ENCODE data around the gene NLRC5. TPM values are rescaled to one million over a fixed set of nuclear protein-coding genes. Genes with fewer than 3 reads are reported as not detected.

The NLRC5 gene
- total RNA-seq, 4 donors from 2014 or later, result 47.6 to 314 (median 80.8) TPM

DNA sequence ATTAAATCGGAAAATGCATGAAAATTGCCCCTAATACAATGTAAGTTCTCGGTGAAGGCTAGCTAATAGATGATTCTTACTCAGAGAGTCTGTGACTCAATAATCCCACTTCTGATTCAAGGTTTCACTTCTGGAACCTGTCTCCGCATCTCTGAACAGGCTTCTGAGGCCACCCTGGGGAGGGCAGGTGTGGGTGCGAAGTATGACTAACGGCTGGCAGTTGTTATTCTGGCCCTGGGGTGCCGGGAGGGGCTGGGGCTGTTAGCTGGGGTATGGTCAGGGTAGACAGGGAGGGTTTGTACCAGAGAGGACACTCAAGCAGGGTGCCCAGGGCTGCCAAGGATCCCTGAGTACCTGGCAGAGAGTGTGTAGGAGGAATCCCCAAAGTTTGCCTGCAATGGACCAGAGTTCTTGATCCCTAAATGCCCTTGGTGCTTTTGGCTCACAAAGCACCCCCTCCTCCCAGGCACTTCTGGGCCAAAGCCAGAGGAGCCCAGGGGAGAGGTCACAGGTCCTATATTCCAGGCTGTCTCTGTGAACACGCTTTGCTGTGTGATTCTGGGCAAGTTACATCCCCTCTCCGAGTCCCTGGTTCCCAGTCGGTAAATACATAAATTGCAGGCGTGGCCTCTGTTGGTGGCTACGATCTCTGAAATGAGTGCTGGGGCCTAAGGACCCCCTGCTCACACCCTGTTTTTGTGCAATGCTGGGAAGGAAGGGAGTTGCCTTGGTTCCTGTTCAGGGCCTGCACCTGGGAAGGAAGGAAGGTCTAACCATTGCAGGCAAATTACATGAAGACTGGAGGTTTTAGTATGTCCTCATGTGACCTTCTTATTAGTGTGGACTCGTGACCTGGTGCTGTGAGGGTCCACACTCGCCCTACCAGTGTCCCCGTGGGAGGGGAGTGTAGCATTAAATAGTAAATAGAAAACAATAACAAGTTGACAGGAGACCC, 53.1 kb downstream of the NLRC5 start:
- Histone ChIP-seq H3K4me1 (peaks cover 0 to 49% (median 25%) of the 10 kb centered on the region in 4 donors), H3K4me3 (peak overlapping the region in 1 of 4 donors; percentile 28), H3K9me3 (no peaks in the 10 kb centered on the region), H3K27ac (peak overlapping the region; percentile 40 to 92 (median 70)), H3K36me3 (peaks cover 0 to 41% (median 0%) of the 10 kb centered on the region in 3 donors), H3K27me3 (no peaks in the 10 kb centered on the region)
- peak in 2 of 3 donors; percentile 77 for DNase-seq
- TF ChIP-seq, protein P1, sequence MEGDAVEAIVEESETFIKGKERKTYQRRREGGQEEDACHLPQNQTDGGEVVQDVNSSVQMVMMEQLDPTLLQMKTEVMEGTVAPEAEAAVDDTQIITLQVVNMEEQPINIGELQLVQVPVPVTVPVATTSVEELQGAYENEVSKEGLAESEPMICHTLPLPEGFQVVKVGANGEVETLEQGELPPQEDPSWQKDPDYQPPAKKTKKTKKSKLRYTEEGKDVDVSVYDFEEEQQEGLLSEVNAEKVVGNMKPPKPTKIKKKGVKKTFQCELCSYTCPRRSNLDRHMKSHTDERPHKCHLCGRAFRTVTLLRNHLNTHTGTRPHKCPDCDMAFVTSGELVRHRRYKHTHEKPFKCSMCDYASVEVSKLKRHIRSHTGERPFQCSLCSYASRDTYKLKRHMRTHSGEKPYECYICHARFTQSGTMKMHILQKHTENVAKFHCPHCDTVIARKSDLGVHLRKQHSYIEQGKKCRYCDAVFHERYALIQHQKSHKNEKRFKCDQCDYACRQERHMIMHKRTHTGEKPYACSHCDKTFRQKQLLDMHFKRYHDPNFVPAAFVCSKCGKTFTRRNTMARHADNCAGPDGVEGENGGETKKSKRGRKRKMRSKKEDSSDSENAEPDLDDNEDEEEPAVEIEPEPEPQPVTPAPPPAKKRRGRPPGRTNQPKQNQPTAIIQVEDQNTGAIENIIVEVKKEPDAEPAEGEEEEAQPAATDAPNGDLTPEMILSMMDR (IDR thresholded peaks at IDR 0.05), result no peak

DNA sequence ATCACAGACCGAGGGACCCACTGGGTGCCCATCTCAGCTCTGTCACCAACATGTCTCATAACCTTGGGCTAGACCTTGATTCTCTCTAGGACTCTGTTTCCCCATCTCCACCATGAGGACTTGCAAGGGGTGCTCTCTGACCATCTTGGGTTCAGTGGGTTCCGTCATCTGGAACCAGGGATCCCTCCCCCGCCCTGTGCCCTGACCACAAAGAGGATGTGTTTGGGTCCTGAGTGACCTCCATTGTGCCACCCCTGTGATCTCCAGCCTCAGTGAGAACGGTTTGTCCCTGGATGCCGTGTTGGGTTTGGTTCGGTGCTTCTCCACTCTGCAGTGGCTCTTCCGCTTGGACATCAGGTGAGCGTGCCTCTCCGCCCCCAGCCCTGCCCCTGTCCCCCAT, 53.9 kb downstream of the NLRC5 start:
- TF ChIP-seq POLR2A (IDR thresholded peaks at IDR 0.05), result no peak
- TF ChIP-seq, protein P1 (IDR thresholded peaks at IDR 0.05), result no peak
- no peak overlapping the region for H3K4me3 ChIP-seq

DNA sequence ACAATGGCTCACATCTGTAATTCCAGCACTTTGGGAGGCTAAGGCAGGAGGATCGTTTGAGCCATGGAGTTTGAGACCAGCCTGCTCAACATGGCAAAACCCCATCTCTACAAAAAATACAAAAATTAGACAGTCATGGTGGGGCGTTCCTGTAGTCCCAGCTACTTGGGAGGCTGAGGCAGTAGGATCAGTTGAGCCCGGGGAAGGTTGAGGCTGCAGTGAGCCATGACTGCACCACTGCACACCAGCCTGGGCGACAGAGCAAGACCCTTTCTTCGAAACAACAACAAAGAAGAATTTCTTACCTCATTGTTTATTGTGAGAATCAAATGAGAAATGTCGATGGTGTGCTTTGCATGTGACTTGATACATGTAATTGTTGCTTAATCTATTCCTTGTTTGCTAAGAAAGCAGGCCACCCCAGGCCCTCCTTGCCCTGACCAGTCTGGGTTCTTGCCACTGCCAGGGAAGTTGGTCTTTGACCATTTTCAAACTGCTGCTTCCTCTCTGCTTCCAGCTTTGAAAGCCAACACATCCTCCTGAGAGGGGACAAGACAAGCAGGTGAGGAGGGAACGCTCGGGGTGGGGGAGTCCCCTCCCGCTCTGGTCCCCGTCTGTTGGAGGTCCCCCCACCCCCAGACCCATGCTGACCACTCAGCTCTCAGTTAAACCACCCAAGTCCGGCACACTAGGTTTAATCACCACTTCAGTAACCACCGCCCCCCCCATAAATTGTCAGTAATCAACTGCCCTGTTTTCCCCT, 55.8 kb downstream of the NLRC5 start:
- no peak overlapping the region for H3K4me3 ChIP-seq
- DNase-seq, result no peak
- H3K4me1 ChIP-seq, result peaks cover 0 to 40% (median 16%) of the 10 kb centered on the region in 4 donors
- TF ChIP-seq POLR2A (IDR thresholded peaks at IDR 0.05), result no peak
- TF ChIP-seq, protein P1 (IDR thresholded peaks at IDR 0.05), result no peak
- peaks cover 0 to 53% (median 0%) of the 10 kb centered on the region in 3 donors for H3K36me3 ChIP-seq
- no peaks in the 10 kb centered on the region for H3K9me3 ChIP-seq
- no peaks in the 10 kb centered on the region for H3K27me3 ChIP-seq
- peak overlapping the region in 3 of 4 donors; percentile 1 to 92 (median 54) for H3K27ac ChIP-seq

More for the DNA sequence above, 53.9 kb downstream of the NLRC5 start:
- peak overlapping the region in 2 of 4 donors; percentile 73 to 92 for H3K27ac ChIP-seq
- no peaks in the 10 kb centered on the region for H3K27me3 ChIP-seq
- peaks cover 0 to 47% (median 0%) of the 10 kb centered on the region in 3 donors for H3K36me3 ChIP-seq
- H3K4me1 ChIP-seq, result peaks cover 0 to 47% (median 25%) of the 10 kb centered on the region in 4 donors
- peak in 2 of 3 donors; percentile 68 for DNase-seq
- no peaks in the 10 kb centered on the region for H3K9me3 ChIP-seq

DNA sequence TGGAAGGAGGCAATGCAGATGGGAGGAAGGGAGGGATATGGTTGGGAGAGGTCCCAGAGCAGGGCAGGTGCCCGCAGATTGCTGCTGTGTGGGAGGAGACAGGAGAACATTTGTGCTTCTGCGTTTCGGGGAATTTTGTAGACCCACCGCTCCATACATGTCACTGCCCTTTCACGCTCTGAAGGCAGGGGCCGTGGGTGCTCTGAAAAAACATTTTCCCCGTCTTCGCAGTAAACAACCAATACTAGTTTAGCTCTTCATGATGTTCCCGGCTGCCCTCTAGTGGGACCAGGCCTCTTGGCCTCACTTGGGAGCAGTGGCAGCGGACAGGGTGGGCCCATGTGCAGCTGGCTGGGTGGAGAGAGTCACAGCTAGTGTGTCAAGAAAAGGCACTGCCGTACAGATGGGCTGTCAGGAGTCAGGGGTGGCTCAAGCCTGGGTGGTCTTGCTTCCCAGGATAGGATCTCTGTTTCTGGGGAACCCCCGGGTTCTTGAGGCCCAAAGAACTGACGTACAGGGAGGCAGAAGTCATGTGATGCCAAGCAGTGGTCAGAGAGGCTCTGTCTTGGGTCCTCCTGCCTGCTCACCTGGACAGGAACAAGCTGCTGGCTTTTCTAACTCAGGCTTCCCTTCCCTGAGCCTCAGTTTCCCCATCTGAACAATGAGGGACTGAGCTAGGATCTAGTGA, 56.5 kb downstream of the NLRC5 start:
- Histone ChIP-seq H3K4me1 (peaks cover 0 to 33% (median 12%) of the 10 kb centered on the region in 4 donors), H3K27ac (peak overlapping the region in 3 of 4 donors; percentile 1 to 92 (median 54)), H3K4me3 (no peak overlapping the region), H3K36me3 (peaks cover 0 to 48% (median 0%) of the 10 kb centered on the region in 3 donors), H3K9me3 (no peaks in the 10 kb centered on the region), H3K27me3 (no peaks in the 10 kb centered on the region)
- DNase-seq, result peak; percentile 61 to 89 (median 86)
- no peak for TF ChIP-seq POLR2A (IDR thresholded peaks at IDR 0.05)
- TF ChIP-seq, protein P1 (IDR thresholded peaks at IDR 0.05), result peak; percentile 34 to 65 (median 58)

DNA sequence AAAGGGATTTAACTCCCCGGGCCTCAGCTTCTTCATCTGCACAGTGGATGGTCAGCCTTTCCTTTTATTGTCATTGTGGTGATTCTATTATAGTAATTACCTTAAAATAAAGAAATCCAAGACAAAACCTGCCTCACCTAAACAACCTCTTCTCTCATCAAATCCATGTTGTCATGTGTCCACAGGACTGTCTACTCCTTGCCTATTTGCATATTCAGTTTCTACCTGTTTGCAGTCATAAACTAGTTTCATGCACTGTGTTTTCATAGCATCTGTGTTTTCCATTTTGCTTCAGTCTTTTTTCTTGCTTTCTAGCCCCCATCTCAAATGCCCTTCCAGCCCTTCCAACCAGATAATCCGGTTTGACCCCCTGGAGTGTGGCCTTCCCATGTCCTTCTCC, 58.7 kb downstream of the NLRC5 start:
- H3K27ac ChIP-seq, result no peak overlapping the region
- no peak for DNase-seq
- peaks cover 0 to 18% (median 6%) of the 10 kb centered on the region in 4 donors for H3K4me1 ChIP-seq
- H3K36me3 ChIP-seq, result peaks cover 0 to 61% (median 0%) of the 10 kb centered on the region in 3 donors
- H3K9me3 ChIP-seq, result no peaks in the 10 kb centered on the region
- no peaks in the 10 kb centered on the region for H3K27me3 ChIP-seq
- no peak overlapping the region for H3K4me3 ChIP-seq
- TF ChIP-seq, protein P1 (IDR thresholded peaks at IDR 0.05), result no peak
- TF ChIP-seq POLR2A (IDR thresholded peaks at IDR 0.05), result no peak

Measured in Peyer's patch (tissue), 4 donors.